GM21423 (cell line): ENCODE results near the gene ATP11C.
"Not testable (repeated sequence)": the region's sequence is repeated elsewhere in the genome, so short reads cannot be mapped to it uniquely, and the experiment has no call there.

Experiments
- ATAC-seq: cut with Tn5 transposase; IDR thresholded peaks from one replicate; pipeline ENCODE4 v1.9.1; 2021; ENCODE audit warnings: mild to moderate bottlenecking, moderate library complexity; ENCODE audit not compliant: unreplicated experiment

Gene ATP11C

GRCh38 chrX:139924696-139925095 lies 8.2 kb downstream of the ATP11C start:
- no peak for ATAC-seq

DNA sequence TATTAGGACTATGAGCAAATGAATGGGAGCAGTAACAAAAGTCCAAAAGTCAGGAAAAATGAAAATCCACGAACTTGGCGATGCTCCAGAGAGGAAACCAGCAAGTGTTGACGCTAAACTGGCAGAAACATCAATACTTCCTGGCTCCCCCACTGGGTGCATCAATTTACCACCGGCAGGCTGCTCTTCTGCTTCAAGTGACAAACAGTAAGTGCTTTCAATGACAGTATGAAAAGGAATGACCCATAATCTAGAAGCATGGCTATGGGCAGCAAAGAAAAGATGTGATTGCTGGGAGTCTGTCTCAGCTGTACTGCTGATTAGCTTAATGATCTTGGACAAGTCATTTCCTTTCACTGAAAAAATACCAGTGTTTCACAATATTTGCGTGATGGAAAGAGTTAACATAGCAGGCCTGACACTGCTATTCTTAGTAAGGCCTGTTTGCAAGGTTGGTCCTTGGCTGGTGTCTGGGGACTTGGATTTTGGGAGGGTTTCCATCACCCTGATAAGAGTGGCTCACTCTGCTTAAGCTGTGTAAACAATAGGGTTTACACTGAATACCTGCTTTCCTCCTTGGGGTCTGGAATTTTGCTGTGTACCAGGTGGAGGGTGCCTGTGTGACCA lies 8.7 kb downstream of the ATP11C start:
- ATAC-seq, result no peak

GRCh38 chrX:139921142-139921541 lies 11.7 kb downstream of the ATP11C start:
- not testable (repeated sequence) for ATAC-seq

DNA sequence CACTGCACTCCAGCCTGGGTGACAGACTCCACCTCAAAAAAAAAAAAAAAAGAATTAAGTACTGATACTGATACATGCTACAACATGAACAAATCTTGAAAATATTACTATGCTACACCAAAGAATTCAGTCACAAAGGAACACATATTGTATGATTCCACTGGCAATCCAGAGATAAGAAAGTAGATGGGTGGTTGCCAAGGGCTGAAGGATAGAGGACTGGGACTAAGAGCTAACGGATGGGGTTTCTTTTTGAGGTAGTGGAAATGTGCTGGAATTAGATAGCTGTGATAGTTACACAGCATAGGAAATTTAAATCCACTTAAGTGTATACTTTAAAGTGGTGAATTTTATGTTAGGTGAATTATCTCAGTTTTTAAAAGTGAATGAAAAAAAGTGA lies 12.5 kb downstream of the ATP11C start:
- ATAC-seq, result no peak

DNA sequence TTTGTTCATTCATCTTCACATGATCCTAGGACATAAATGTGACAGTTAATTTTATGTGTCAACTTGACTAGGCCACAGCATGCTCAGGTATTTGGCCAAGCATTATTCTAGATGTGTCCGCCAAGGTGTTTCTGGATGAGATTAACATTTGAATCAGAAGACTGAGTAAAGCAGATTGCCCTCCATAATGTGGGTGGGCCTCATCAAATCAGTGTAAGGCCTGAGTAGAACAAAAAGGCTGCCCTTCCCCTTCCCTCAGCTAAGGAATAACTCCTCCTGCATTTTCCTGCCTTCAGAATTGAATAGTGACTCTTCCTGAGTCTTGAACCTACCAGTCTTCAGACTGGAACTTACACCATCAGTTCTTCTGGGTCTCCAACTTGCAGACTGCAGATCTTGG lies 18.4 kb downstream of the ATP11C start:
- ATAC-seq, result no peak

DNA sequence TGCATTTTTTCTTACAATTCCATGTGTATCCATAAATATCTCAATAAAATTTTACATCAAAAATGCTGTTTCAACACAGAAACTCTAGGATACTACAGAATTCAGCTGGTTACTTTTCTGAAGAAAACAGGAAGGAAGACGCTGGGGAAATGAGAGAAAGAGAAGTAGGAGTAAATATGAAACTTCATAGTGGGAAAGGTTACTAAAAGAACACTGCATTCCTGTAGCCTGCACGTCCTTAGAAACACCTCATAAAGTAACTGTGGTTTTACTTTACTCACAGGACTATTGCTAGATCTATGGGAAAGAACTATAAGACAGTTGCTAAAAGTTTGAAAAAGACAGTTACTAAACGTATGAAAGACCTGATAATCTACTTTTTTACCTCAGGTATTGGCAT lies 23.1 kb downstream of the ATP11C start:
- peak; percentile 76 for ATAC-seq

GRCh38 chrX:139907078-139907477 lies 25.8 kb downstream of the ATP11C start:
- no peak for ATAC-seq

GRCh38 chrX:139905743-139906142 lies 27.1 kb downstream of the ATP11C start:
- ATAC-seq, result no peak

GRCh38 chrX:139905051-139905450 lies 27.8 kb downstream of the ATP11C start:
- ATAC-seq, result no peak

DNA sequence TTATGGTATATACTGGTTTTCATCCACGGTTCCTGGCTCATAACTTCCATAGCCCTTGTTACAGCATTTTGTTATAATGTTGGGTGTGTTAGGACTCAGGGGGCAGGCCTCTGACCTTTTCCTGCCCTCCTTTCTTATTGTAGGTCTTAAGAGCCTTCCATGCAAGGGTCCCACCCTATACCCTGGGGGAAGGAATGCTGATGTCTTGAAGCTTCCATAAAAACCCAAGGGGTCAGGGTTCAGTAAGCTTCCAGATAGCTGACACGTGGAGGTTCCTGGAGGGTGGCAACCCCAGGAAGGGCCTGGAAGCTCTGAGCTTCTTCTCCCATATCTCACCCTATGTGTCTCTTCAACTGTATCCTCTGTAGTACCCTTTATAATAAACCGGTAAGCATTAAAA lies 29.6 kb downstream of the ATP11C start:
- ATAC-seq, result no peak

GRCh38 chrX:139902559-139902958 lies 30.3 kb downstream of the ATP11C start:
- no peak for ATAC-seq

- no peak for ATAC-seq
Measured at GRCh38 chrX:139898334-139898733, 34.5 kb downstream of the ATP11C start.

DNA sequence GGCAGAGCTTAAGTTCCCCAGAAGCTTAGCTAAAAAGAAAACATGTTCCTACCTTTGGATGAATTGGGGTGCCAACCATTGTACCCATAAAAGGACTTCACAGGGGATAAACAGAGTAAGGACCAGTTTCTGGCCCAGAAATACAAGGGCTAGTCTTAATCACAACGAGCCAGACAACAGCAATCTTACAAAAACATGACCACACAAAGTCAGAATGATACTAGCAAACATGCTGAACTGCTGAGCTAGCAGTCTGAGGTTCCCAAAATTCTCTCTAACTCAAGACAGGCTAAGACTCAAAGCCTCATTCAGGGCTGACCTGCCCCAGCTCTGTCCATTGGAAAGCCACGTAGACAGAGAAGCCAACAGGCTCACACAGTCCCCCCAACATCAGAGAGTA lies 40.3 kb downstream of the ATP11C start:
- ATAC-seq, result peak; percentile 65

GRCh38 chrX:139890991-139891700 lies 41.7 kb downstream of the ATP11C start:
- no peak for ATAC-seq

DNA sequence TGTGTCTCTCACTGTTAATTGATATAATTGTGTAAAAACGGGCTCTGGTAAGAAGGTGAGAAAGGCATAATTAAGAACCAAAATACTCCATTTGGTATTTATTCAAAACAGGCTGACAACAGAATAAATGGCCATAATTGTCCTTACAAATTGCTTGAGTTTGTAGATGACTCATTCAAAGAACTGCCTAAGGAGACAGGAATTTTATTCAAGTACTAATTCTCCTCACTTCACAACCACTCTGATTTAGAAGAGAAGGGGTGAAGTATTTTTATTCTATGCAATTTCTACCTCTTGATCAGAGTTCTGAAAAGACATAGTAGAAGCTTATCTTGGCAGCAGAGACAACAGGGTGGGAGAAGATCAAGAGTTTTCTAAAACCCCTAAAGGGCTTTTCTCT lies 43.1 kb downstream of the ATP11C start:
- no peak for ATAC-seq

DNA sequence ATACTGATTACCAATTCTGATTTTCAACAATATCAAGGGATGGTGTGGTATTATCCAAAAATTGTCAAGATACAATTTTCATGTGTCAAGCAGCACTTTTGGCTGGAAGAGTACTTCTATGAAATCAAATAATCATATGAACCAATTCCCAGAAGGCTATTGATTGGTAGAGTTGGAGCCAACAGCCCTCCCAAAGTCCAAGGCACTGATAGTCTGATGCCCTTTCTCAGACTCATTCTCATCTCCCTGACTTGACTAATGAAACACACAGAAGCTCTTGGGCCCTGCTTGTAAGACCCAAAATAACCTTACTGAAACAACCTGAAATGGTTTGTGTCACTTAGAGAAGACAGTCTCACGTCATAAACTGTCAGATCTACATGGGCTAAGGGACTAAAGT lies 48.9 kb downstream of the ATP11C start:
- no peak for ATAC-seq

DNA sequence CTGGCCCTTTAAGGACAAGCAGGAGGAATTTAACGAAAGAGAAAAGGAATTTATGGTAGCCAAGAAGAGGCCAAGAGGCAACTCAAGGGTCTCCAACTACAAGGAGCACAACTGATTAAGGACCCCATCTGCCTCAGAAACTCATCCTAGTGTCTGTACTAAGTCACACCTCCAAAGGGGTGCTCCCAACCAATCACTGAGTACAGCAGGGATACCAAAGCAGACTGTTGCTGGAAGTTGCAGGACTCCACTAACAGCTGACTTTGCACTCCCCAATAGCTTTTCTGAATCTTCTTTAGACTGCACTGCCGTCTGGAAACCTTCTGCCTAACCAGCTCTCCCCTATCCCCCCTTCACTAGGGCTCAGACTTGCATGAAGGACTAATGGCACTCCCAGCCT lies 50.6 kb downstream of the ATP11C start:
- no peak for ATAC-seq

DNA sequence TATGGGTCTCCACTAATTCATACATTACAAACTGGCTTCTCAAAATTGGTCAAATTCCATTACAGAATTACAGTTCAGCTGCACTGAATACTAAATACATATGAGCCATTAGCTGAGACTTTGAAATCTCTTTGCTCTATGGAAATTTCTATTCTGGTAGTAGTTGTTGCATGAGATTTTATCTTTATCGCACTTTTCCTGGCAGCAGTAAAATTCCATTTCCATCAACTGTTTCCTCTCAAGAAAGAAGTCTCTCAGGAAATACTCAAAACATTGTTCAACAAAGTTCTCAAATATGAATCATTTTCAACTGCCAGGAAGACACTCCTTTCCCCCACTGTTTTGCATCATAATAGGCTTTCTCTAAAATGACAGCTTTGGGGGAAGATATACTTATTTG lies 51.3 kb downstream of the ATP11C start:
- ATAC-seq, result no peak

DNA sequence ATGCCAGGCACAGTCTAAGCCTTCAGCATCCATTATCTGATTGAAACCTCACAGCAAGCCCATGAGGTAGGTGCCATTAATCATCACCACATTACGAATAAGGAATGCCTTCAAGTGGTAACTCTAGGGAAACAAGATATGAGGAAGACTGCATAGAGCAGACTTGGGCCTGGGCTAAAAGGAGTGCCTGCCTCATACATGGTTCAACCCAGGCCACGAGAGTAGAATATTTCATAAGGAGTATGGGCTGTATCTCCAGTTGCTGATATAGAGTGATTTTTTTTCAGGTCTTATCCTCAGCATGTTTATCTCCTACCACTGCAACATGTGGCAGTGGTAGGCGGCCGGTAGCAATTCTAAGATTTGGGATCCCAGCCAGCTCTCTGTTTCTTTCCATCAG lies 51.7 kb downstream of the ATP11C start:
- no peak for ATAC-seq

- ATAC-seq, result no peak
Measured at GRCh38 chrX:139877710-139878414, 55.0 kb downstream of the ATP11C start.

GRCh38 chrX:139875841-139876240 lies 57.0 kb downstream of the ATP11C start:
- ATAC-seq, result no peak

DNA sequence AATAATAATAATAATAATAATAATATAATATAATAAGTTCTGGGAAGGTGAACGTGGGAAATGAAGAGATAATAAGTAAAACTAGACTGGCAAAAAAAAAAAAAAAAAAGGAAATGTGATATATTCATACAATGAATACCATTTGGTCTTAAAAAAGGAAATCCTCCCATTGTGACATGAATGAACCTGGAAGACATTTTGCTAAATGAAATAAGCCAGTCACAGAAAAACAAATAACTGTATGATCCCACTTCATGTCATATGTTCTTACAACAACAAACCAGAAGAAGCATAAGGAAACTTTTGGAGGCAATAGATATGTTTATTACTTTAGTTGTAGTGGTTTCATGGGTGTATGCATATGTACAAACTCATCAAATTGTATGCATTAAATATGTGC lies 63.1 kb downstream of the ATP11C start:
- no peak for ATAC-seq
